GM12872 (cell line): ENCODE measurements around the gene SLC29A2.

Experiments used
- TF ChIP-seq, protein P1 (sequence below): IDR thresholded peaks from 3 replicates; pipeline ENCODE4 v1.5.1; 2011; ENCODE audit warnings: low read depth, mild to moderate bottlenecking, low read length, moderate library complexity; ENCODE audit not compliant: insufficient read depth

SLC29A2 gene

DNA sequence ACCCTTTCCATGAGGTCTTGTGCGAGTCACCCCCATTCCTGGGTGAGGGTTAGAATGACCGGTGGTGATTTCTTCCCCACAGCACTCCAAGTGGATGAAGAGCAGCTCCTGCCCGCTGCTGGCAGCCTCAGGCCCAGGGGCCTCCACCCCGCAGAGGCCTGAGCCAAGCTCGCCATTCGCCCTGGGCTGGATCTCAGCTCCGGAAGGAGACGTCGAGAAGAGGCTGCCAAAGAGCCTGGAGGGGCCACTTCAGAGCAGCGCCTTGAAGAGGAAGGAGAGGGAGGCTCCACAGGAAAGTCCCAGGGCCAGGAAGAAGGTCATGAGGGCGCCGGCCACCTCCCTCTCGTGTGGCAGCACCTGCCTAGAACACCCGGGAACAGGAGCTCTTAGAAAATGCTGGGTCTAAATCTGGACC lies 8.4 kb downstream of the SLC29A2 start:
- TF ChIP-seq, protein P1, sequence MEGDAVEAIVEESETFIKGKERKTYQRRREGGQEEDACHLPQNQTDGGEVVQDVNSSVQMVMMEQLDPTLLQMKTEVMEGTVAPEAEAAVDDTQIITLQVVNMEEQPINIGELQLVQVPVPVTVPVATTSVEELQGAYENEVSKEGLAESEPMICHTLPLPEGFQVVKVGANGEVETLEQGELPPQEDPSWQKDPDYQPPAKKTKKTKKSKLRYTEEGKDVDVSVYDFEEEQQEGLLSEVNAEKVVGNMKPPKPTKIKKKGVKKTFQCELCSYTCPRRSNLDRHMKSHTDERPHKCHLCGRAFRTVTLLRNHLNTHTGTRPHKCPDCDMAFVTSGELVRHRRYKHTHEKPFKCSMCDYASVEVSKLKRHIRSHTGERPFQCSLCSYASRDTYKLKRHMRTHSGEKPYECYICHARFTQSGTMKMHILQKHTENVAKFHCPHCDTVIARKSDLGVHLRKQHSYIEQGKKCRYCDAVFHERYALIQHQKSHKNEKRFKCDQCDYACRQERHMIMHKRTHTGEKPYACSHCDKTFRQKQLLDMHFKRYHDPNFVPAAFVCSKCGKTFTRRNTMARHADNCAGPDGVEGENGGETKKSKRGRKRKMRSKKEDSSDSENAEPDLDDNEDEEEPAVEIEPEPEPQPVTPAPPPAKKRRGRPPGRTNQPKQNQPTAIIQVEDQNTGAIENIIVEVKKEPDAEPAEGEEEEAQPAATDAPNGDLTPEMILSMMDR: no peak

DNA sequence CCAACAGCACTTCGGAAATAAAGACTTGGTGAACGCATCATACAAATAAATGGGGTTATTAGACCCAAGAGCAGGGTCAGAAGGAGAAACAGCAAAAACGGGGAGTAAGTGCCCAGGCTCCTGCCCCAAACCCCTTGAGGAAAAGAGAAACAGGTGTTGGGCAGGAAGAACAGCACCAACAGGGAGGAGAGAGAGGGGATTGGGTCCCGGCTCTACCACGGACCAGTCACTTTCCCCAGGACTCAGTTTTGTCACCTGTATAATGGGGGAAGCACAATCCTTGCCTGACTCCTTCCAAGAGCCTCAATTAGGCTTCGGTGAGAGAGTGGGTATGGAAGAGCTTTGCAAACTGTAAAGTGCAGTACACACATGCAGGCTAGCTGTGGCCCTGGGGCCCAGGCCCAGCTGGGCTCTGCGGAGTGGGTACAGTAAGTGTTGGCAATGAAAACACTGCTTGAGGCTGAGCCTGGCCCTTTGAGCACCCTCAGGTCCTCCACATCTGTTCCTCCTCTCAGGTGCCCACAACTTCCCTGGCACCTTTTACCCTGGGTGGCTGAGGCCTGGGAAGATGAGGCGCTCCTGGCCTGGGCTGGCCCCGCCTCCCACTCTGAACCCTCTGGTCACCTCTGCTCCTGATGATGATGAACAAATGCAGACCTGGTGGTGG lies 8.9 kb downstream of the SLC29A2 start:
- TF ChIP-seq, protein P1: no peak

DNA sequence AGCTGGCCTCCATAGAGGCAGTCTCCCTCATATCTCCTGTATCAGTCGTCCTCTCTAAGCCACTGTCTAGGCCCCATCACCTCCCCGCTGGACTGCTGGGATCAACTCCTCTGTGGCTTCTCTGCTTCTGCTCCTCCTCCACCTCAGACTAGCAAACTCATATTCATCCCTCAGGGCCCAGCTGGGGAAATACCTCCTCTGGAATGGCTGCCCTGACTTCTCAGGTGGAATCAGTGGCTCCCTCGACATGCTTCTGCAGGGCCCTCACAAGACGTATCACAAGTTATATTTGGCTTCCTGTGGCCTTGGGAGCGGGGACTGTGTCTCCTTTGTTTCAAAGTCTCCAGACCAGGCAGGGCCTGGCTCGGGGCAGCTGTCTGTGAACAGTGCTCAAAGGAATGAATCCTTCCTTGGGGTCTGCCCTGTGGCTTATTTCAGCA lies 10.0 kb downstream of the SLC29A2 start:
- TF ChIP-seq, protein P1: no peak

DNA sequence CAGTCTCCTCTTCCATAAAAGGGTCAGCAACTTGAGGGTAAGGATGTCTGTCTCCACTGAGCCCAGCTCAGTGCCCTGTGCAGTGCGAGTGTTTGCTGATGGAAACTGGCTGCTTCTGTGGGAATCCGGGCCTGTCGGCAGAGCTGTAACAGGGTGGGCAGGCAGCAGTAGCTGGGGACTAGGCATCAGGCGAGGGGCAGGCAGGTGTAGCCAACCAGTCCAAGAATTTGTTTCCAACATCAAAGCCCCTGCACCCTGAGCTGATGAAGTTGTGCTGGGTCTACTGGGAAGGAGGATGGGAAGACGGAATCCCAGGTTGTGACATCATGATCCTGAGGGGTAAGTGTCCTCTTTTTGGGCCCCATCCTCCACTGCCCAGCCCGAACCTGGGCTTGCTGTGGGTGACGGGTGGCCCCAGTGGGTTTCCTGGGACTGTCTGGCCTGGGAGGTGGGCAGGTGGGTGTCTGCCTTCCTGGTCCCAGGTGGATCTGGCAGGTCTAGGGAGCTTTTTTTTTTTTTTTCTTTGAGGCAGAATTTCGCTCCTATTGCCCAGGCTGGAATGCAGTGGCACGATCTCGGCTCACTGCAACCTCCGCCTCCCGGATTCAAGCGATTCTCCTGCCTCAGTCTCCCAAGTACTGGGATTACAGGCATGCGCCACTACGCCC lies 11.0 kb downstream of the SLC29A2 start:
- TF ChIP-seq, protein P1: no peak

DNA sequence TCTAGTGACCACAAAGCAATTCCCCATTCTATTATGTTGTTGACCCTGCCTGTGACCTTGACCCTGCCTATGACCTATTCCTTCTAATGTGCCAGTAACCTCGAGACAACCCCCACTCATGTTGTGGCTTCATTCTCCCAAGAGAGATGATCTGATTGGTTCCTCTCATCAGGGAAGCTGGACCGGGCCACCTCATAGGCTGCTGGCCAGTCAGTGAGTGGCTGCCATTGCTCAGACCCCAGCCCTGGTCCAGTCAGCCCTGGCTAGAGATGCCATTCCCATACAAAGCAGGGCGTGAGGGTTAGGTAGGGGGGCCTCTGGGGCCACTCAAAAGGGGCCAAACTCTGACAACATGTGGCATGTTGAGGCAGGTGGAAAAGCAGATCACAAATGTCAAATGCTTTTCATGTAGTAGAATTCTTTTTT lies 11.9 kb downstream of the SLC29A2 start:
- TF ChIP-seq, protein P1: no peak

DNA sequence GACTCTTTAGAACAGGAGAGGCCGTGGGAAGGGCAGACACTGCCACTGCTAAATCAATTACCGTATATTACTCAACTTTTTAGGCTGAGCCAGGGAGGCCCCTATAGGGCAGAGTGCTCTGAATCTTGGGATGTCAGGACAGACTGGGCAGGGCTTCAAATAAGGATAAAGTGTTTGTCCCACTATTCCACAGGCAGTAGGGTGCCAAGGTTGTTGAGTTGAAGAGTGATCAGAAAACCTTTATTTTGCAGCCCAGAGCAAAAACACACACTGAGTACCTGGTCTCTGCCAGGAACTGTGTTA lies 22.5 kb downstream of the SLC29A2 start:
- TF ChIP-seq, protein P1: no peak

DNA sequence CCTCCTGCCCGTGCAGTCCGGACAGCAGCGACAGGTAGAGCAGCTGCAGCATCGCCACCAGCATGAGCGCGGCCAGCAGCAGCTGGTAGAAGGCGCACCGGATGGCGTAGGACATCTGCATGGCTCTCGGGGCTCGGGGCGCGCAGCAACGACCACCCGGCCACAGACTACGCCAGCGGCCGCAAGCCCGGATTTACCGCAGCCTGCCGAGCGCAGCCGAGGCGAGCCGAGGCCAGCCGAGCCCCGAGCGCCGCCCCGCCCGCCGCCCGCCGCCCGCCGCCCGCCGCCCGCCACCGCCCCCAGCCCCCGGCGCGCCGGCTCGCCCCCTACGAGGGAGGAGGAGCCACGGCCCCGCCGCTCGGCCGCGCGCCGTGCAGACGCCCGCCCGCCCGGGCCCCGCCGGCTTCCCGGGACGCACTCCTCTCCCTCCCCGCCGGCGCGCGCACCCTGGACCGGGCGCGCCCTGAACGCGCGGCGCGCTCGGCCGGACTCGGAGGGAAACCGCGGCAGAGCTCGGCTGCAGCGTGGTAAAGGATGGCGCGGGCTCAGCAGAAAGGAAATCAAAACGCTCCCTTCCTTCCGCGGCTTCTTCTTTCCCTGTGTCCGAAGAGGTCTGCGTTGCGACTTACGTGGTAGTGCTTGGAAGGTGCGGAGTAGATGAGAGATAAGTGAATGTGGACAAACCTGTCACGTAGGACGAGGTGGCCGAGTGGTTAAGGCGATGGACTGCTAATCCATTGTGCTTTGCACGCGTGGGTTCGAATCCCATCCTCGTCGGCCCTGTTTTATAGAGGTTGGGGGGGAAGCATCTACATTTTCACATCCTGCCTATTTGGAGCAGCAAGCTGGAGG lies 23.9 kb downstream of the SLC29A2 start, which contains the start of gene B4GAT1:
Gene B4GAT1 (minus strand): TSS at position 205 of the 852 bp plus-strand sequence. CDS start 84 bp downstream, at position 121.
- TF ChIP-seq, protein P1: no peak
